Activated CD8-positive, alpha-beta T cell treated with anti-CD3 and anti-CD28 coated beads for 36 hours (primary cell): Measurements from ENCODE around the gene LAMTOR3. TPM values are rescaled to one million over a fixed set of nuclear protein-coding genes. Genes with fewer than 3 reads are reported as not detected.

ENCODE experiments used
- ATAC-seq: fragments of 200-7000 bp; cut with Tn5 transposase; one replicate; pipeline ENCODE4 v1.10.0; 2021; ENCODE audit warnings: mild to moderate bottlenecking, moderate library complexity
- CTCF ChIA-PET: fragments of 350-600 bp; sonication (Branson Sonifier 250); formaldehyde crosslinking; loops from one replicate; lab custom pipeline; 2021; ENCODE audit warnings: antibody characterized with exemption; lab: Charles Lee
- POLR2A ChIA-PET: fragments of 350-600 bp; sonication (Branson Sonifier 250); formaldehyde crosslinking; loops from one replicate; lab custom pipeline; 2021; ENCODE audit warnings: antibody characterized with exemption; lab: Charles Lee
- DNase-seq: peaks from one replicate; pipeline ENCODE4 v3.0.0-alpha.2; 2020
- H3K27ac Mint-ChIP-seq: one replicate; pipeline ENCODE4 v1.8.0; 2021; ENCODE audit warnings: mild to moderate bottlenecking, mixed read lengths
- H3K27me3 Mint-ChIP-seq: one replicate; pipeline ENCODE4 v1.8.0; 2021; ENCODE audit warnings: mixed read lengths
- H3K36me3 Mint-ChIP-seq: one replicate; pipeline ENCODE4 v1.8.0; 2021; ENCODE audit warnings: low read depth, mixed read lengths
- H3K4me1 Mint-ChIP-seq: one replicate; pipeline ENCODE4 v1.8.0; 2021; ENCODE audit warnings: low read depth, mixed read lengths
- H3K4me3 Mint-ChIP-seq: one replicate; pipeline ENCODE4 v1.8.0; 2021; ENCODE audit warnings: mild to moderate bottlenecking, moderate library complexity, mixed read lengths
- H3K9me3 Mint-ChIP-seq: one replicate; pipeline ENCODE4 v1.8.0; 2021; ENCODE audit warnings: mixed read lengths
- intact Hi-C: fragments of 100-400 bp; cut with micrococcal nuclease; formaldehyde crosslinking; loops from one replicate; pipeline ENCODE4 v1.10.0; 2022
- total RNA-seq, 2 experiments: library from RNA; stranded (reverse); gene quantifications; one replicate each; pipeline ENCODE4 v1.2.3, GENCODE V29; 2021
- TF ChIP-seq, protein P1 (sequence below): fragments of 200-600 bp; IDR thresholded peaks from one replicate; pipeline ENCODE4 v1.8.0; 2022; ENCODE audit warnings: antibody characterized with exemption, mild to moderate bottlenecking

Gene LAMTOR3
- total RNA-seq, 2 experiments from 2014 or later = 23.2 to 23.5 TPM

DNA sequence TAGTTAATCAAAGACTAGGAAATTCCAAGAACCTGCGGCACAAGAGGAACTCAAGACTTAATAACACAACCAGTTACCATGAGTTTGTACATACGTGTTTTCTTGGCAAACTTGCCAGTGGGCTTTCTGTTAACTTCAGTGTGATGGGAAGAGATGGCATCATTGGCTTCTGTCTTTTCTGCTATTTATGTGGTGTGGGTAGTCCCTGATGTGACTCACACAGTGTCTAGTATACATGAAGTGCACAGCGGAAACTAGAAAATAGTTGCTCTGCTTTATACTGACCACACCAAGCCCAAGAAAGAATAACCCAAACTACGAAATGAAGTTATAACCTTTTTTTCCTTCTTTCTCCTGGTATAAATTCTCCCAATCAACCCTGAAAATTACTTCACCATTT, 53.1 kb downstream of the LAMTOR3 start:
- ChIA-PET CTCF (interaction anchor here (0.6 kb wide), 1 partner anchor 9 kb away, joined by 3 read pairs; no protein-coding TSS in a partner anchor), POLR2A (no interaction called here)
- no peaks in the 10 kb centered on the region for H3K9me3 Mint-ChIP-seq
- TF ChIP-seq, protein P1, sequence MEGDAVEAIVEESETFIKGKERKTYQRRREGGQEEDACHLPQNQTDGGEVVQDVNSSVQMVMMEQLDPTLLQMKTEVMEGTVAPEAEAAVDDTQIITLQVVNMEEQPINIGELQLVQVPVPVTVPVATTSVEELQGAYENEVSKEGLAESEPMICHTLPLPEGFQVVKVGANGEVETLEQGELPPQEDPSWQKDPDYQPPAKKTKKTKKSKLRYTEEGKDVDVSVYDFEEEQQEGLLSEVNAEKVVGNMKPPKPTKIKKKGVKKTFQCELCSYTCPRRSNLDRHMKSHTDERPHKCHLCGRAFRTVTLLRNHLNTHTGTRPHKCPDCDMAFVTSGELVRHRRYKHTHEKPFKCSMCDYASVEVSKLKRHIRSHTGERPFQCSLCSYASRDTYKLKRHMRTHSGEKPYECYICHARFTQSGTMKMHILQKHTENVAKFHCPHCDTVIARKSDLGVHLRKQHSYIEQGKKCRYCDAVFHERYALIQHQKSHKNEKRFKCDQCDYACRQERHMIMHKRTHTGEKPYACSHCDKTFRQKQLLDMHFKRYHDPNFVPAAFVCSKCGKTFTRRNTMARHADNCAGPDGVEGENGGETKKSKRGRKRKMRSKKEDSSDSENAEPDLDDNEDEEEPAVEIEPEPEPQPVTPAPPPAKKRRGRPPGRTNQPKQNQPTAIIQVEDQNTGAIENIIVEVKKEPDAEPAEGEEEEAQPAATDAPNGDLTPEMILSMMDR = no peak
- DNase-seq = no peak
- peaks cover 21% of the 10 kb centered on the region for H3K36me3 Mint-ChIP-seq
- no peak overlapping the region for H3K4me3 Mint-ChIP-seq
- no peaks in the 10 kb centered on the region for H3K27me3 Mint-ChIP-seq
- peak overlapping the region; percentile 41 for H3K27ac Mint-ChIP-seq
- intact Hi-C loops = no loop called here
- peaks cover 23% of the 10 kb centered on the region for H3K4me1 Mint-ChIP-seq
- peak; percentile 77 for ATAC-seq

DNA sequence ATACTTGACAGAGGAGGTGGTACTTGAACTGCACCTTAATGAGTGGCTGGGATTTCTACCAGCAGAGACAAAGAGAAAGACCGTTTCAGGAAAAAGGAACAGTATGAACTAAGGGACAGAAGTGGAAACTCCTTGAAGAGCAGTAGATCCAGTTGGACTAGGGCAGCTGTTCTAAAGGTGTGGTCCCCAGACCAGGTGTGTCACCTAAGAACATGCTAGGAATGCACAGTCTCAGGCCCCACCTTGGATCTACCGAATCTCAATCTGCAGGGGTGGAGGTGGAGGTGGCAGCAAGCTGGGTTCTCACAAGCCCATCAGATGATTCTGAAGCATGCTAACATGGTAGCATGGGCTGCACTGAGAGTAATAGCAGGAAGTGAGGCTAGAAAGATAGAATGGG, 55.3 kb downstream of the LAMTOR3 start:
- ATAC-seq (no peak), DNase-seq (no peak)
- Mint-ChIP-seq H3K36me3 (peaks cover 19% of the 10 kb centered on the region), H3K4me3 (no peak overlapping the region), H3K27me3 (no peaks in the 10 kb centered on the region), H3K27ac (no peak overlapping the region), H3K9me3 (no peaks in the 10 kb centered on the region), H3K4me1 (peaks cover 8% of the 10 kb centered on the region)
- intact Hi-C loops = no loop called here
- POLR2A ChIA-PET = no interaction called here
- CTCF ChIA-PET = no interaction called here
- TF ChIP-seq, protein P1 = no peak

DNA sequence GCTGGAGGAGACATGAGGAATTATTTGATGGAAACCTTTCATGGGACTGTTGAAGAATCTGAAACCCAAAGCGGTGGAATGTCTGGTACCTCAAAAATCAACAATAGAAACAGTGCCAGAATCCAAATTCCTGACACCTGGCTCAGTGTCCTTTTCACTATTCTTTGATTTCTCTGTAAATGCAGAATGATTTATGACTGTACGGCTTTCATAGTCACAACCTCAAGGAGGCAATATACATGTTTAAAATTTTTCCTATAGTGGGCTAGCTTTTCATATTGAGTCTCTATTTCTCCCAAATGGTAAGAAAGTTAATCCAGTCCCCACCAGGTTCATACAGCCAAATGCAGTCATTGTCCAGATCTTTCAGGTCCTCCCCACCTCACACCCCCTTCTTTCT, 58.3 kb downstream of the LAMTOR3 start:
- intact Hi-C loops = no loop called here
- DNase-seq (no peak), ATAC-seq (no peak)
- H3K9me3 Mint-ChIP-seq = no peaks in the 10 kb centered on the region
- no peak overlapping the region for H3K4me3 Mint-ChIP-seq
- peaks cover 6% of the 10 kb centered on the region for H3K36me3 Mint-ChIP-seq
- H3K27ac Mint-ChIP-seq = no peak overlapping the region
- TF ChIP-seq, protein P1 = no peak
- H3K4me1 Mint-ChIP-seq = peaks cover under 1% of the 10 kb centered on the region
- H3K27me3 Mint-ChIP-seq = no peaks in the 10 kb centered on the region
- CTCF ChIA-PET = interaction anchor here (1.1 to 1.7 kb wide), 3 partner anchors 18 to 58 kb away, joined by 3 to 6 read pairs (median 3); partner anchors contain the start of gene LAMTOR3
- POLR2A ChIA-PET = interaction anchor here (1.3 kb wide), 1 partner anchor 11 kb away, joined by 5 read pairs; no protein-coding TSS in a partner anchor

DNA sequence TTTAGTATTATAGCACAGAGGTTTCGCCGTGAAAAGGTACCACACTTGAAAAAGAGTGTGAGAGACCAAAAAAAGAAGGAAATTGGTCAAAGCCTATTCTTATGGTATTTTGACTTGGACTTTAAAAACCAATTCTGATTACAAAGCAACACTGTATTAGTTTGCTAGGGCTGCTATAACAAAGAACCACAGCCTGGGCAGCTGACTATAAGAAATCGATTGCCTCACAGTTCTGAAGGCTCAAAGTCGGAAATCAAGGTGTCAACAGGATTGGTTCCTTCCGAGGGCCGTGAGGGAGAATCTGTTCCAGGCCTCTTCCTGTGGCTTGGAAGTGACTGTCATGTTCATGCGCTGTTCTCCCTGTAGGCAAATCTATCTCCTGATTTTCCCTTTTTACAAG, 59.7 kb downstream of the LAMTOR3 start:
- CTCF ChIA-PET = interaction anchor here (0.9 kb wide), 1 partner anchor 14 kb away, joined by 4 read pairs; no protein-coding TSS in a partner anchor
- no peak for DNase-seq
- H3K4me1 Mint-ChIP-seq = no peaks in the 10 kb centered on the region
- POLR2A ChIA-PET = no interaction called here
- H3K9me3 Mint-ChIP-seq = no peaks in the 10 kb centered on the region
- no peak for ATAC-seq
- H3K4me3 Mint-ChIP-seq = no peak overlapping the region
- intact Hi-C loops = no loop called here
- TF ChIP-seq, protein P1 = no peak
- H3K36me3 Mint-ChIP-seq = peaks cover 4% of the 10 kb centered on the region
- H3K27ac Mint-ChIP-seq = no peak overlapping the region
- no peaks in the 10 kb centered on the region for H3K27me3 Mint-ChIP-seq

DNA sequence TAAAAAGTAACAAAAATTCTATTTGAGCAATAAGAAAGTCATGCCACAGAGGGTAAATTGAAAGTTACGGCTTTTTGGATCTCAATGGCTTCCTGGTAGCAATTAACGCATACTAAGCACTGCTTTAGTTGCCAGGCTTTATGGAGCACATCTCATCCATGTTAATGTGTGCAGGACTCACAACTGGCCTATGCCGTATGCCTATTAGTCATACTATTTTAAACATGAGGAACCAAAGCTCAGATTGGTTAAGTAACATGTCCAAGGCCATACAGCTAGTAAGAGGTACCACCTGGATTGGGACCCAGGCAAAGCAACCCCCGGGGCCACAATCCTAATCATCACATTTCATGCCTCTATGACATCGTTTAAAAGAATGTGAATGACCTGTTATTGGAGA, 60.5 kb downstream of the LAMTOR3 start:
- ChIA-PET POLR2A (interaction anchor here (1.3 to 1.4 kb wide), 2 partner anchors 17 to 20 kb away, joined by 3 to 4 read pairs; no protein-coding TSS in a partner anchor), CTCF (interaction anchor here (0.9 to 1.4 kb wide), 2 partner anchors 11 to 13 kb away, joined by 4 read pairs; no protein-coding TSS in a partner anchor)
- intact Hi-C loops = no loop called here
- no peaks in the 10 kb centered on the region for H3K4me1 Mint-ChIP-seq
- no peak overlapping the region for H3K4me3 Mint-ChIP-seq
- H3K27ac Mint-ChIP-seq = no peak overlapping the region
- TF ChIP-seq, protein P1 = no peak
- ATAC-seq (no peak), DNase-seq (no peak)
- no peaks in the 10 kb centered on the region for H3K9me3 Mint-ChIP-seq
- H3K27me3 Mint-ChIP-seq = no peaks in the 10 kb centered on the region
- peaks cover 4% of the 10 kb centered on the region for H3K36me3 Mint-ChIP-seq
